GM21526 (cell line): ENCODE results near the gene CDH4.

ENCODE experiments used
- ATAC-seq: cut with Tn5 transposase; IDR thresholded peaks from one replicate; pipeline ENCODE4 v1.9.1; 2021; ENCODE audit warnings: moderate library complexity; ENCODE audit not compliant: unreplicated experiment, low FRiP score

Gene CDH4

GRCh38 chr20:61299618-61300017 lies 47.6 kb downstream of the CDH4 start:
- no peak for ATAC-seq

GRCh38 chr20:61300293-61300692 lies 48.2 kb downstream of the CDH4 start:
- ATAC-seq = no peak

GRCh38 chr20:61300709-61301108 lies 48.6 kb downstream of the CDH4 start:
- ATAC-seq = no peak

- ATAC-seq = no peak
Measured at GRCh38 chr20:61301711-61302525, 49.9 kb downstream of the CDH4 start.

- ATAC-seq = no peak
Measured at GRCh38 chr20:61303217-61303616, 51.2 kb downstream of the CDH4 start.

GRCh38 chr20:61303675-61304074 lies 51.6 kb downstream of the CDH4 start:
- no peak for ATAC-seq

GRCh38 chr20:61304750-61305149 lies 52.7 kb downstream of the CDH4 start:
- no peak for ATAC-seq

GRCh38 chr20:61306937-61307475 lies 54.9 kb downstream of the CDH4 start:
- ATAC-seq = no peak

GRCh38 chr20:61307686-61308476 lies 55.8 kb downstream of the CDH4 start:
- no peak for ATAC-seq

- ATAC-seq = no peak
Measured at GRCh38 chr20:61308477-61308774, 56.4 kb downstream of the CDH4 start.

GRCh38 chr20:61310954-61311353 lies 58.9 kb downstream of the CDH4 start:
- no peak for ATAC-seq

- ATAC-seq = no peak
Measured at GRCh38 chr20:61311656-61312387, 59.8 kb downstream of the CDH4 start.

GRCh38 chr20:61312925-61313324 lies 60.9 kb downstream of the CDH4 start:
- ATAC-seq = no peak

GRCh38 chr20:61313396-61313795 lies 61.3 kb downstream of the CDH4 start:
- no peak for ATAC-seq

- ATAC-seq = no peak
Measured at GRCh38 chr20:61314326-61315010, 62.4 kb downstream of the CDH4 start.

GRCh38 chr20:61315319-61315718 lies 63.3 kb downstream of the CDH4 start:
- ATAC-seq = no peak

- ATAC-seq = no peak
Measured at GRCh38 chr20:61316346-61316745, 64.3 kb downstream of the CDH4 start.

- ATAC-seq = no peak
Measured at GRCh38 chr20:61317966-61318530, 66.0 kb downstream of the CDH4 start.

- no peak for ATAC-seq
Measured at GRCh38 chr20:61320691-61321425, 68.8 kb downstream of the CDH4 start.
